Inferior parietal cortex (tissue), 1 donor: ENCODE measurements around the gene TRAP1.
"Not testable (repeated sequence)": the region's sequence is repeated elsewhere in the genome, so short reads cannot be mapped to it uniquely, and the experiment has no call there.

ENCODE experiments used
- DNase-seq: peaks from one replicate; pipeline ENCODE4 v3.0.0-alpha.2; 2016; ENCODE audit errors: extremely low spot score

Gene TRAP1

GRCh38 chr16:3673676-3674377 lies 43.5 kb downstream of the TRAP1 start:
- no peak for DNase-seq

DNA sequence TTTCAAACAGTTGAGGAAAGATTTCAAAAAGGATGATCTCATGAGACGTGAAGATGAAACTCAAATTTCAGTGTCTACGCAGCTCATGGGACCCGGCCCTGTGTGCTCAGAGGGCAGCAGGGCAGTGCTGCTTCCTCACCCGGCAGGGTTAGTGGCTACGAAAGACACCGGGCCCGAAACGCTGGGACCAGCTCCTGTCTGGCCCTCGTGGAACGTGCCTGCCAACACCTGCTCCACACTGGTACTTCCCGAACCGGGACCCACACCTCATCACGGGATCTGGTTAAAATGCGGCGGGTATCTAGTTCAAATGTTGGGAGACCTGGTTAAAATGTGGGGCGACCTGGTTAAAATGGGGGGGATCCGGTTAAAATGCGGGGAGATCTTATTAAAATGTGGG lies 44.1 kb downstream of the TRAP1 start:
- DNase-seq: no peak

GRCh38 chr16:3672571-3673041 lies 44.7 kb downstream of the TRAP1 start:
- DNase-seq: no peak

DNA sequence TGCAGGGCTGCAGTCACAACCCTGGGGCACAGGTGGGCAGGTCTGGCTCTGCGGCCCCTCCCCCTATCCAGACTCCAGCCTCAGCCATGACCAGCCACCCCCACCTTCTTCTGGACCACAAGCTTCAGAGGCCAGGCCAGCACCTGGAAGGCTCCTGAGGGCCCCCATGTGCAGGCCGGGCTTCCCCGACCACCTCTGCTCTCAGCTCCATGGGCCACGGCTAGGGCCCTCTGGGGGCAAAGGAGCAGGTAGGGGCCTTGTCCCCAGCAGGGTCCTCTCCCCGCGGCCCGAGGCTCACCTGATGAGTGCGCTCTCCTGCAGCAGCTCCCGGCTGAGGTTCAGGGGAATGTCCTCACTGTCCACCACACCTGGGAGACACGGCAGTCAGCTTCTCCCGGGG lies 45.9 kb downstream of the TRAP1 start:
- DNase-seq: no peak

DNA sequence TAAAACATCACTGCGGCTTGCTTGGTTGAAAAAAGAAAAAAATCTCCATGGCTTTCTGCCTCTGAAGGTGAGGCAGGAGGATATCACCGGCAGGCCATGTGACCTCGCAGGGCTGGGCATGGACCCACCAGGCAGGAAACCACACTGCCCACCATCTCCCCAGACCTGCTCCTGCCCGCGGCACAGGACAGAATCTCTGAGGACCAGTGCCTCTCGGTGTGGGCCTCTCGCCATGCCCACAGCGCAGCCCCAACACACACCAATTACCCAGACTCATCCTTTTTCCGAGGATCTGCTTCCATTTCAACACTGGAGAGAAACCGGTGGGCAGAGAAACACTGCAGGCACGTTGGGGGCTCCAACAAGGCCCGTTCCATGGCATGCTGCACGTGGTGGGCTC lies 46.6 kb downstream of the TRAP1 start:
- no peak for DNase-seq

DNA sequence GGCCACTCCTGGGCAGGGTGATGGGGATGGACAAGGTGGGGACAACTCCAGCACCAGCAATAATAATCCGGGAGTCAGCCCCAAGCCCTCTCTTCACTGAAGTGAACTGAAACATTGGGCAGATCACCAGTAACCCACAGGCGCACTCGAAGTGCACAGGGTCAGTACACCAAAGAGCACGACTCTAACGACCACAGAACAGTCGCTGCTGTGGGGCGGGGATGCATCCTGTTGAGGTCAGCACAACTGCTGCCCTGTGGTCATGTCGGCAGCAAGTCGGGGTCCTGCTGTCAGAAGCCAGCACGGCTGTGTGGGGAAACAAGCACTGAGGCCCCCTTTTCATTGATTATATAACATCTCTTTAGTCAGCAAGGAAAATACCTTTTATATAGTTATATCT lies 48.2 kb downstream of the TRAP1 start:
- DNase-seq: no peak

DNA sequence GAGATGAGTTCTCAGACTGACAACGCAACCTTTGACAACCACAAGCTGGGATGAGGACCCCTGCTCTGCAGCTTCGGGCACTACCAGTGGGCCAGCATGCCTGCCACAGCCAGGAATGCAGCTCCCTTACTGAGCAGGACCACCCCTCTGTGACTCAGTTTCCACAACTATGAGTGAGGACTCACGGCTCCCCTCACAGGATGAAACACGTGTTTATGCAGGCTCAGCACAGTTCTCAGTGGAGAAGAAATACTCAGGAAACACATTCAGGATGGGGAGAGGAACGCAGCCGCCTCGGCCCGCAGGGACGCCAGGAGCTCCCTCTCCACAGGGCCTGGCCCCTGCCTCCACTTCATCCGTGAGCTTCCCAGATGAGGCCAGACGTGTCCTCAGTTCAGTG lies 48.7 kb downstream of the TRAP1 start:
- no peak for DNase-seq

DNA sequence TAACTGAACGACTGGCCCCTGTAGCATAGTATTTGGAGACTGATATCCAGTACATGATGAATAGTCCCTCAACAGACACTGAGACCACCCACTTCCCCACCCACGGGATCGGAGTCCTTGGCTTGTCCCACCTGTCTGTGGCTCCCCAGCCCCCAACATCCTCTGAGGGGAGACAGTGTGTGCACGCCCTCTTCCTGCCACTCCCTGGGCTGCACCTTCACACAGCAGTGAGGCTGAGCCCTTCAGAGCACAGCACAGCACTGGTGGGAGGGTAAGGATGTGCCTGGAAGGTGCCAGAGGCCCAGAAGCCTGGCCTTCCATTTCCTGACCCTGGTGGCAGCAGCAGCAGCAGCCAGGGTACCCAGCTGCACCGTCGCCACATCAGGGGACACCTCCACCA lies 51.8 kb downstream of the TRAP1 start:
- no peak for DNase-seq

GRCh38 chr16:3664187-3664896 lies 53.0 kb downstream of the TRAP1 start:
- DNase-seq: no peak

DNA sequence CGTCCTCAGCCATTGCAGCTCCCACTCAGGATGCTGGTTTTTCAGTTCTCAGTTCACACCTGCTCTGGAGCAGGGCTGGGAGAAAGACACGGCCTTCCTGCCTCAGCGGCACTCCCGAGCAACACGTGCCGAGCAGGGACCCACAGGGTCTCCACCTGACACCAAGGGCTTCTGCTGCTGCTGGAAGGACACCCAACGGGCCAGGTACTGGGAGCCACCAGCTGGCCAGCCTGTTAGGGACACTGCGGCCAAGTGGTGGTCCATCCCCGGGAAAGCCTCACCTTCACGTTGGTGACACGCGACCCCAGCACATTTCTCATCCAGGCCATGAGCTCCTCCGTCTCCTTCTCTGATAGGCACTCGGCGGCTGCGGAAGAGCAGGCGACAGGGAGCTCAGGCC lies 54.7 kb downstream of the TRAP1 start:
- DNase-seq: no peak

DNA sequence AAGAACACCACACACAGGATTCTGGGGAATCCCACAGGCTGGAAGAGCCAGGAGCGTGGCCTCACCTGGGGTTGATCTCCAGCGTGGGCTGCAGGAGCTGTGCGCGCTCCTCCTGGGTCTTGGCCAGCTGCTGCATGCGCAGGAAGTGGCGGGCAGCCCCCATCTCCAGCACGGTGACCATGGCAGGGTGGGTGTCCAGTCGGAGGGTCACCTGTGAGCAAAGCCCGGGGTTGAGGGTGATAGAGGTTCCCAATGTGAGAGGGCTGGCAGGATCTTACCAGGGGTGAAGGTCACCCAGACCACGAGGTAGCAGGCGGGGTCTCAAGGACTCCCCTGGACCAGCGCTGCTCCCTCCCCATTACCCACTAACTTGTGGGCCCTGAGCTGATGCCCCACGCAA lies 55.4 kb downstream of the TRAP1 start:
- no peak for DNase-seq

DNA sequence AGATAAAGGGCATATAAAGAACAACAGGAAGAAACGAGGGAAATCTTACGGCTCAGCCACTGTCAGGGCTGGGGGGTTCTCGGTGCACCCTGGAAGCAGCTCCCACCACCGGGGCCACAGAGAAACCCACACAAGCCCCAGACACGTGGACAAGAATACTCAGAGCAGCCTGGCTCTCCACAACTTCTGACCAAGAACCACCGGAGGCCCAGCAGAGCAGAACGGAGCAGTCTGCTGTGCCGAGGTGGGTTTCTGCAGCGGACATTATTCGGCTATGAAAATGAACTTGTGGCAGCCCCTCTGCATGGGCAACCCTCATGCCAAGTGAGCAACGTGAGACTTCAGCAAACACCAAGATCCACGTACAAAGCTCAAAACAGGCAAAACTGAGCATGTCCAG lies 56.0 kb downstream of the TRAP1 start:
- no peak for DNase-seq

DNA sequence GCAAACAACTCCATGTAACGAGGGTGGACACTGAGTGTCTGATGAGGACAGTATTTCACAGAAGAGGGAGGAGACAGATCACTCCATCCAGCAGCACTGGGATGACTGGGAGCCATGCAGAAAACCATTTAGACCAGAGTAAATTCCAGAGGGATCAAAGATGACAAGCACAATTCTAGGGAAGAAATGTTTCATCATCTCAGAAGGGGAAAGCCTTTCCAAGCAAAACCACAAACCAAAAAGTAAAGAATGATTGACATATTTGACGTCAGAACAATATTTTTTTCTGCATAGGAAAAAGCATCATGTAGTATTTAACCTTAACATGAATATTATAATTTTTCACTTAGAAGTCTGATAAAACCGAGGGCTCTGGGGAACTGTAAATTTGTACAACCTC lies 58.1 kb downstream of the TRAP1 start:
- DNase-seq: no peak

DNA sequence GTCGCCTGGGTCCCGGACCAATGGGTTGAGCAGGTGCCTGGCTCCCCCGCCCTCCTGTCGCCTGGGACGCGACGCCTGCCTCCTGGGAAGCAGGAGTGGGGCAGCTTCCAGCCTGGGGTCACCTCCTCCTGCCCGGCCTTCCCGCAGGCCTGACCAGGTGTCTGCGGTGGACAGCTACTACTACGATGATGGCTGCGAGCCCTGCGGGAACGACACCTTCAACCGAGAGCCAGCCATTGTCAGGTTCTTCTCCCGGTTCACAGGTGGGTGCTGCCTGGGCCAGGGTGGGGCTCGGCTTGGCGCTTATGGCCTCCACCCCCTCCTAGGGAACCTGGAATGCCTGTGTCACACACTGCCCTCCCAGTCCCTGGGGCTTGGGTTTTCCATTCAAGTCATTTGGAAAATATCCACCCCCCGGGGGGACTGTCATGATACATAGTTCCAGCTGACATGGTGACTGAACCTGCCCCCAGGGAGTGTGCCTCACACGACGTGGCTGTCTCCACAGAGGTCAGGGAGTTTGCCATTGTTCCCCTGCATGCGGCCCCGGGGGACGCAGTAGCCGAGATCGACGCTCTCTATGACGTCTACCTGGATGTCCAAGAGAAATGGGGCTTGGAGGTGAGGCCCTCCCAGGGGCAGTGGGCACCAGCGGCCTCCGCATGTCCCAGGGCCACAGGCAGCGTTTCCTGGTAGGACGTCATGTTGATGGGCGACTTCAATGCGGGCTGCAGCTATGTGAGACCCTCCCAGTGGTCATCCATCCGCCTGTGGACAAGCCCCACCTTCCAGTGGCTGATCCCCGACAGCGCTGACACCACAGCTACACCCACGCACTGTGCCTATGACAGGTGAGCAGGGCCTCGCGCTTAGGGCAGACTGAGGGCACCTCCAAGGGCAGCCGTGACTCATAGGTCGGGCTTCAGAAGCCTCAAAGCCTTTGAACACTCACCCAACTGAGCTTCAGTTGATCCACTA lies 60.5 kb downstream of the TRAP1 start:
- no peak for DNase-seq

DNA sequence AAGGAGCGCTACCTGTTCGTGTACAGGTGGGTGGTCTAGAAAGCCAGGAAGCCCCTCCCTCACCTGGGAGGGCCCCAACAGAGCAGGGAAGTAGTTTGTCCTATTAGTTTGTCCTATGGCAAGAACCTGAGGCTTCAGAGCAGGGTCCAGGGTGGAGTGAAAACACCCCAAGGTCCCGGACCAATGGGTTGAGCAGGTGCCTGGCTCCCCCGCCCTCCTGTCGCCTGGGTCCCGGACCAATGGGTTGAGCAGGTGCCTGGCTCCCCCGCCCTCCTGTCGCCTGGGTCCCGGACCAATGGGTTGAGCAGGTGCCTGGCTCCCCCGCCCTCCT lies 61.2 kb downstream of the TRAP1 start:
- not testable (repeated sequence) for DNase-seq

DNA sequence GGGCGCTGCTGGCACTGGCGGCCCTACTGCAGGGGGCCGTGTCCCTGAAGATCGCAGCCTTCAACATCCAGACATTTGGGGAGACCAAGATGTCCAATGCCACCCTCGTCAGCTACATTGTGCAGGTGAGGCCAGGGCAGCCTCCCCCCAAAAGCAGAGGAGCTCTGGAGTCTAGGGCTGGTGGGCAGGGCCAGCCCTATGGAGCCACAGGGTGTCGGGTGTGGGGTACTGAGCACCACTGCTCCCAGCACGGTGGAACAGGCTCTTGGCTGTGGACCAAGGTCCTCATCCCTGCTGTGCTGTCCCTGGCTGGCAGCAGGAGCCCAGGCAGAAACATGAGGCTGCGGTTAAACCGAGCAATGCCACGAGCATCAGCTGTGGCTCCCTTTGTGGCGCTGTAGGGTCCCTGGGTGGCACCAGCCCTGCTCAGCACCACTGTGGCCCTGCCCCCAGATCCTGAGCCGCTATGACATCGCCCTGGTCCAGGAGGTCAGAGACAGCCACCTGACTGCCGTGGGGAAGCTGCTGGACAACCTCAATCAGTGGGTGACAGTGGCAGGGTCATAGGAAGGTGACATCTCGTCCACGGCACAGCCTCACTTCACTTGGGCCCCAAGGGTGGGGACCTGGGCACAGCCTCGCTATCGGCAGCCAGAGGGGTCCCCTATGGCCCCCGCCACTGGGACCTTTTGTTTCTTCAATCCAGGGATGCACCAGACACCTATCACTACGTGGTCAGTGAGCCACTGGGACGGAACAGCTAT lies 61.7 kb downstream of the TRAP1 start:
- DNase-seq: no peak

- no peak for DNase-seq
These were observed 62.3 kb downstream of the TRAP1 start for GRCh38 chr16:3655030-3655395.

GRCh38 chr16:3654249-3654991 lies 62.9 kb downstream of the TRAP1 start, which contains the start of gene DNASE1:
DNASE1 (plus strand) TSS chr16:3654691; CDS start chr16:3655374, 683 bp downstream.
- peak; percentile 39 for DNase-seq

DNA sequence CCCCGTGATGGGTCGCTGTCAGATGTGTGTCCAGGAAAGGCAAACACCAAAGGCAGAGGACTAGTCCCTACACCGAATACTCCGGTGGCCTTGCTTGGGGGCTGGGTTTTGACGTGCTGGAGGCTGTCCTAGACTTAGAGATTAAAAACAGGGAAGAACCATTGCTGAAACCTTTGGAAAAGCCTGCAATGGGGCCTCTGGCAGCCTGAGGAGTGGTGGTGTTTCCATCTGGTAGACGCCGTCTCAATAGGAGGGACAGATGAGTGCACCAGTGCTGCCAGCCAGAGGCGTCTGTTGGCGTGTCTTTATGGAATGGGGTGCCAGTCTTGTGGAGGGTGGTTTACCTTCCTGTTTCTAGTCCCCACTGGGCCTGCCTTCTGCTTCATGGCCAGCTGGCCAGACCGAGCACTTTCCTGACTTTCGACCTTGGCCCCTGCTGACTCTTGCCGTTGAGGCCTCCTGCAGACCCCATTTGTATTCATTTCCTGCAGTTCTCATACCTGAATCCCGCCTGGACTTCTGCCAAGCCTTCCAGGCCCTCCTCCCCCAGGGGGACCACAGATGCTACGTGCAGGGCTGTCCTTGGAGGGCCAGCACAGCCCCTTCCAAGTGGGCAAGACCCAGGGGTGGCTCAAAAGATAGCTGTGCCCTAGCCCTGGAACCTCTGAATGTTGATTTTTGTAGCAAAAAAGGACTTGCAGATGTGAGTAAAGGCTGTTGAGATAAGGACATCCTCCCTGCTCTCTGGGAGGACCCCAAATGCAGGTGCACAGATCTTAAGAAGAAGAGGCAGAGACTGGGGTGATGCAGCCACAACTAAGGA lies 64.7 kb downstream of the TRAP1 start:
- no peak for DNase-seq
